HPDE6-E6E7 (cell line): ENCODE data around the gene DCDC2.
"Not testable (repeated sequence)": the region's sequence is repeated elsewhere in the genome, so short reads cannot be mapped to it uniquely, and the experiment has no call there.

Experiments used
- DNase-seq: peaks from one replicate; pipeline ENCODE4 v3.0.0; 2011; ENCODE audit warnings: missing footprints; ENCODE audit errors: extremely low spot score

Gene DCDC2

GRCh38 chr6:24148154-24148570 lies 209.7 kb downstream of the DCDC2 start:
- DNase-seq, result no peak

GRCh38 chr6:24147511-24148153 lies 210.2 kb downstream of the DCDC2 start:
- DNase-seq, result no peak

GRCh38 chr6:24146871-24147270 lies 211.0 kb downstream of the DCDC2 start:
- no peak for DNase-seq

GRCh38 chr6:24145690-24146131 lies 212.1 kb downstream of the DCDC2 start:
- no peak for DNase-seq

GRCh38 chr6:24142733-24143132 lies 215.1 kb downstream of the DCDC2 start:
- not testable (repeated sequence) for DNase-seq

- DNase-seq, result no peak
These were observed 217.3 kb downstream of the DCDC2 start for GRCh38 chr6:24140591-24140990.

GRCh38 chr6:24139639-24140038 lies 218.2 kb downstream of the DCDC2 start:
- no peak for DNase-seq

- DNase-seq, result no peak
These were observed 218.8 kb downstream of the DCDC2 start for GRCh38 chr6:24139080-24139479.

- DNase-seq, result no peak
These were observed 226.1 kb downstream of the DCDC2 start for GRCh38 chr6:24131751-24132150.

GRCh38 chr6:24127316-24127715 lies 230.5 kb downstream of the DCDC2 start:
- DNase-seq, result no peak

- peak; percentile 20 for DNase-seq
These were observed 231.2 kb downstream of the DCDC2 start for GRCh38 chr6:24126586-24127192.

GRCh38 chr6:24125980-24126379 lies 231.9 kb downstream of the DCDC2 start, which contains the start of gene NRSN1:
Gene NRSN1, plus strand, starts transcription at chr6:24126215. Its CDS starts 8,113 bp downstream, at chr6:24134328.
- DNase-seq, result no peak

GRCh38 chr6:24122139-24122538 lies 235.7 kb downstream of the DCDC2 start:
- DNase-seq, result no peak
